SKM-1 (cell line): ENCODE results near the gene CDH13.

ENCODE experiments used
- DNase-seq: peaks from one replicate; lab custom pipeline; 2025; ENCODE audit not compliant: unreplicated experiment; lab: John Stamatoyannopoulos, UW

CDH13 gene

GRCh38 chr16:82991966-82992675 is 365.4 kb downstream of the CDH13 start:
- DNase-seq = no peak

GRCh38 chr16:82992786-82993185 is 366.0 kb downstream of the CDH13 start:
- DNase-seq = no peak

- DNase-seq = no peak
These were observed 366.6 kb downstream of the CDH13 start for GRCh38 chr16:82993415-82993814.

GRCh38 chr16:82993926-82994325 is 367.2 kb downstream of the CDH13 start:
- no peak for DNase-seq

GRCh38 chr16:82995286-82995923 is 368.6 kb downstream of the CDH13 start:
- no peak for DNase-seq

- DNase-seq = no peak
These were observed 369.2 kb downstream of the CDH13 start for GRCh38 chr16:82995924-82996441.

- DNase-seq = no peak
These were observed 370.0 kb downstream of the CDH13 start for GRCh38 chr16:82996814-82997213.

- DNase-seq = no peak
These were observed 372.9 kb downstream of the CDH13 start for GRCh38 chr16:82999711-83000110.

- DNase-seq = no peak
These were observed 375.9 kb downstream of the CDH13 start for GRCh38 chr16:83002351-83003334.

- no peak for DNase-seq
These were observed 378.3 kb downstream of the CDH13 start for GRCh38 chr16:83004868-83005652.

GRCh38 chr16:83005653-83006160 is 378.9 kb downstream of the CDH13 start:
- no peak for DNase-seq

GRCh38 chr16:83010776-83011720 is 384.3 kb downstream of the CDH13 start:
- no peak for DNase-seq

GRCh38 chr16:83011939-83012338 is 385.2 kb downstream of the CDH13 start:
- DNase-seq = no peak

GRCh38 chr16:83013071-83013470 is 386.3 kb downstream of the CDH13 start:
- DNase-seq = no peak

- DNase-seq = no peak
These were observed 393.2 kb downstream of the CDH13 start for GRCh38 chr16:83019963-83020362.

- DNase-seq = no peak
These were observed 394.3 kb downstream of the CDH13 start for GRCh38 chr16:83021045-83021444.

- DNase-seq = no peak
These were observed 395.0 kb downstream of the CDH13 start for GRCh38 chr16:83021746-83022145.

- DNase-seq = no peak
These were observed 396.2 kb downstream of the CDH13 start for GRCh38 chr16:83023011-83023410.

- DNase-seq = no peak
These were observed 396.9 kb downstream of the CDH13 start for GRCh38 chr16:83023640-83024039.
